Astrocyte of the spinal cord (primary cell): Measurements from ENCODE around the gene ODAD3.

Experiments used
- DNase-seq: peaks from one replicate; pipeline ENCODE4 v3.0.0; 2011; ENCODE audit warnings: low read depth, low spot score
- H3K4me3 ChIP-seq: 2 replicates; pipeline ENCODE4 v1.5.1; 2011; ENCODE audit warnings: low read depth, mild to moderate bottlenecking, low read length, moderate library complexity
- in situ Hi-C: cut with HindIII; loops from 2 replicates; pipeline ENCODE4 v1.10.0; 2017; ENCODE audit warnings: low sequenced_read_pairs
- TF ChIP-seq, protein P1 (sequence below): IDR thresholded peaks from 2 replicates; pipeline ENCODE4 v1.5.1; 2012; ENCODE audit warnings: low read depth, mild to moderate bottlenecking, low read length, inconsistent platforms

The ODAD3 gene

DNA sequence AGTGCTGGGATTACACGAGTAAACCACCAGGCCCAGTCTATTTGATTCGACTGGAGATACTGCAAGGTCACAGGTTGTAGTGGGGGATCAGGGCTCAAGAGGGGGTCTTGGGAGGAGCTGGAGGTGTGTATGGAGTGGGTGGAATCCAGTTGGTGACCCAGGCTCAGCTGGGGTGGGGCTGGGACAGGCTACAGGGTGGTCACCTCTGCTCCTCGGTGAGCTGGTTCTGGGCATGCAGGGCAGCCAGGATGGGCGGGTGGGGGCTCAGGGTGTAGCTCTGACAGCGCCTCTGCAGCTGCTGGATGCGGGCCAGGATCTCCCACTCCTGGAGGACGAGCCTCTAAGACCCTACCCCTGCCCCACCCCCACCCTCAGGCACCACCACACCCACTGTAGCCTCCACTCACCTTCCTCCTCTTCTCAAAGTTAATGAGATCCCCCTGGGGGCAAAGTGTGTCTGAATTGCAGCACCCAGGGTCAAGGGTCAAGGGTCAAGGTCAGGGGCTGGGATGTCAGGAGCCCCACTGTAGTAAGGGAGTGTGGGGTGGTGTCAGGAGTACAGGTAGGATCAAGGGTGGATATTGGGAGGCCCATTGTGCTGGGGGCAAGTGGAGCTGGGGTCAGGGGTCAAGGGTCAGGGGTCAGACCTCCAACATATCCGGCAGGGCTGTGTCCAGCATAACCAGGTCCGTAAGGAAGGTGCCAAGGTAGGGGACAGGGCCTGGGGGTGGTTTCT lies 32.9 kb downstream of the ODAD3 start:
- no peak overlapping the region for H3K4me3 ChIP-seq
- in situ Hi-C loops = no loop called here
- TF ChIP-seq, protein P1, sequence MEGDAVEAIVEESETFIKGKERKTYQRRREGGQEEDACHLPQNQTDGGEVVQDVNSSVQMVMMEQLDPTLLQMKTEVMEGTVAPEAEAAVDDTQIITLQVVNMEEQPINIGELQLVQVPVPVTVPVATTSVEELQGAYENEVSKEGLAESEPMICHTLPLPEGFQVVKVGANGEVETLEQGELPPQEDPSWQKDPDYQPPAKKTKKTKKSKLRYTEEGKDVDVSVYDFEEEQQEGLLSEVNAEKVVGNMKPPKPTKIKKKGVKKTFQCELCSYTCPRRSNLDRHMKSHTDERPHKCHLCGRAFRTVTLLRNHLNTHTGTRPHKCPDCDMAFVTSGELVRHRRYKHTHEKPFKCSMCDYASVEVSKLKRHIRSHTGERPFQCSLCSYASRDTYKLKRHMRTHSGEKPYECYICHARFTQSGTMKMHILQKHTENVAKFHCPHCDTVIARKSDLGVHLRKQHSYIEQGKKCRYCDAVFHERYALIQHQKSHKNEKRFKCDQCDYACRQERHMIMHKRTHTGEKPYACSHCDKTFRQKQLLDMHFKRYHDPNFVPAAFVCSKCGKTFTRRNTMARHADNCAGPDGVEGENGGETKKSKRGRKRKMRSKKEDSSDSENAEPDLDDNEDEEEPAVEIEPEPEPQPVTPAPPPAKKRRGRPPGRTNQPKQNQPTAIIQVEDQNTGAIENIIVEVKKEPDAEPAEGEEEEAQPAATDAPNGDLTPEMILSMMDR = no peak
- DNase-seq = no peak

- in situ Hi-C loops = no loop called here
- H3K4me3 ChIP-seq = no peak overlapping the region
- no peak for DNase-seq
- TF ChIP-seq, protein P1 = no peak
Measured at GRCh38 chr19:11400798-11401197, 34.1 kb downstream of the ODAD3 start.

DNA sequence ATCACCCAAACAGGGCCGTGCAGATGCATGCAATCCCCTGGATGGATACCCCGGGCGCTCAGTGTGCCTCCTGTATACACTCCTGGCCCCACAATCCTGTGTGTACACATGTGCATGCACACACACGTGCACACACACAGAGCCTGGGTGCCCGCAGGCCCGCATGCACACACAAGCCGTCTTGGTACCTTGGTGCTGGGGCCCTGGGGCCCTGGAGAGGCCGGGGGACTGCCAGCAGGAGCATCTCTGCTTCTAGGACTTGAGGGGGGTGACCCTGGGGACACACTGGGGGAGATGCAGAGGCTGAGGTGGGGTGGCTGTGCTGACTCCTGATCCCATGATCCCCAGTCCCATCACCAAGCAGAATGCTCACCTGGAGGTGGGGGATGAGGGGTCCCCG lies 35.3 kb downstream of the ODAD3 start:
- in situ Hi-C loops = no loop called here
- DNase-seq = no peak
- TF ChIP-seq, protein P1 = no peak
- no peak overlapping the region for H3K4me3 ChIP-seq

- TF ChIP-seq, protein P1 = no peak
- no peak for DNase-seq
- in situ Hi-C loops = no loop called here
- no peak overlapping the region for H3K4me3 ChIP-seq
Measured at GRCh38 chr19:11397089-11397610, 37.8 kb downstream of the ODAD3 start.

DNA sequence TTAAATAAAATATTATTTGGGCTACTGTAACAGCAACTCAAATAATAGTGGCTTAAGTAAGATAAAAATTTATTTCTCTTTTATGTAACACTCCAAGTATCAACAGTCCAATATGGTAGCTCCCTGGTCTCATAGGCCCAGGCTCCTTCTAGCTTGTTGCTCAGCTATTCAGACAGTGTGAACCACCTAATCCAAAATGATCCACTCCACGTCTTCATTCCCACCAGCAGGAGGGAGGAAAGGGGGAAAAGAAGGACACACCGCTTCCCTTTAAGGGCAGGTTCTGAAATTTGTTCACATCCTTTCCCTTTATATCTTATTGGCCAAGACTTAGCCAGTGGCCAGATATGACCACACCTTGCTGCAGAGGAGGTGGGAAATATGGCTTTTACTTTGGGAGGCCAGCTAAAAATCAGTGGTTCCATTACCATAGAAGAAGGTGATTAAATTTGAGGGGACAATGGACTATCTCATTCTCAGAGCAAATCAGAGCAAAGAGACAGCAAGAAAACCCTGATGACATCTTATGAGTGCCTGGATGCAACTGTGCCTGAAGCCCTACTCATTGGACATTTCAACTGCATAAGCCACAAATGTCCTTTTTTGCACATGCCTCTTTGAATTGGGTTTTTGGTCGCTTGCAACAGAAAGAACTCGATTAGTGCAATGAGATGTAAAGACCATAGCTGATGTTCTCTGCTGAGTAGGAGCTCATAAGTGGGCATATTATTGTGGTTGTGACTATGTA lies 43.8 kb downstream of the ODAD3 start:
- DNase-seq = no peak
- TF ChIP-seq, protein P1 = no peak
- no peak overlapping the region for H3K4me3 ChIP-seq
- in situ Hi-C loops = no loop called here

DNA sequence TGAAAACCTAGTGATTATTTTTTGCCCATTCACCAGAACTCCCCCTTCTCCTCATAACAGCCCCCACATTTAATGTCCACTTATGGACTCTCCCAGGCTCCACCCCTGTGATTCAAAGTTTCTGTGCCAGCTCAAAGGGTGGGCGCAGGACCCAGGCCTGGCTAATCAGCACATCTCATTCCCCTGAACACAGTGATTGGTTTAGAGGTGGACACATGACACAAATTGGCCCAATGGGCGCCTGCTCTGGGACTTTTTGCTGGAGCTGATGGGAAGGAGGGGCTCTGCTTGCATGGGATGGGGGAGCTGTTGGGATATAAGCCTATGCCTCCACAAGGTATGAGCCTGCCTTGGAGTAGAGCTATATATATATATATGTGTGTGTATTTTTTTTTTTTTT lies 44.6 kb downstream of the ODAD3 start:
- in situ Hi-C loops = no loop called here
- no peak overlapping the region for H3K4me3 ChIP-seq
- no peak for DNase-seq
- TF ChIP-seq, protein P1 = no peak
